Liver (tissue), 9 donors: ENCODE results near the gene GIT2. TPM values are rescaled to one million over a fixed set of nuclear protein-coding genes. Genes with fewer than 3 reads are reported as not detected.

Experiments
- DNase-seq: peaks from one replicate; pipeline ENCODE4 v3.0.0-alpha.2; 2017; ENCODE audit warnings: low spot score
- H3K27ac ChIP-seq, 2 donors: one replicate each; pipeline ENCODE4 v1.7.0; 2013; ENCODE audit warnings: inconsistent platforms in 2 of 2, low read length in 2 of 2, control low read depth in 1 of 2, low read depth in 1 of 2, mild to moderate bottlenecking in 1 of 2
- H3K27me3 ChIP-seq, 4 donors: one replicate each; pipeline versions ENCODE4 v1.6.1 to v1.7.0; 2013; ENCODE audit warnings: low read length in 3 of 4, inconsistent platforms in 1 of 4, mild to moderate bottlenecking in 1 of 4, moderate library complexity in 1 of 4; ENCODE audit not compliant: control insufficient read depth in 4 of 4, insufficient read depth in 4 of 4
- H3K36me3 ChIP-seq, 4 donors: one replicate each; pipeline versions ENCODE4 v1.6.1 to v1.7.0; 2013; ENCODE audit warnings: low read length in 3 of 4, mild to moderate bottlenecking in 3 of 4, low read depth in 1 of 4, moderate library complexity in 1 of 4; ENCODE audit not compliant: control insufficient read depth in 4 of 4, insufficient read depth in 3 of 4
- H3K4me1 ChIP-seq, 4 donors: one replicate each; pipeline versions ENCODE4 v1.6.1 to v1.7.0; 2013; ENCODE audit warnings: low read length in 3 of 4, mild to moderate bottlenecking in 3 of 4, moderate library complexity in 1 of 4; ENCODE audit not compliant: control insufficient read depth in 4 of 4, insufficient read depth in 4 of 4
- H3K4me3 ChIP-seq, 3 donors: one replicate each; pipeline versions ENCODE4 v1.6.1 to v1.7.0; 2013; ENCODE audit warnings: low read length in 3 of 3, control low read depth in 1 of 3, low read depth in 1 of 3, mild to moderate bottlenecking in 1 of 3
- H3K9ac ChIP-seq, 2 donors: one replicate each; pipeline ENCODE4 v1.7.0; 2013; ENCODE audit warnings: low read length in 2 of 2, mild to moderate bottlenecking in 2 of 2, moderate library complexity in 2 of 2, control low read depth in 1 of 2, low read depth in 1 of 2
- H3K9me3 ChIP-seq, 4 donors: one replicate each; pipeline versions ENCODE4 v1.6.1 to v1.7.0; 2013; ENCODE audit warnings: low read length in 3 of 4; ENCODE audit not compliant: control insufficient read depth in 4 of 4
- CTCF ChIP-seq: fragments of 150-350 bp; IDR thresholded peaks from 2 replicates; pipeline ENCODE4 v1.5.1; 2017; ENCODE audit warnings: improper control_type of control experiment, low read depth, low read length; ENCODE audit not compliant: missing input control
- EGR1 ChIP-seq, 2 donors: IDR thresholded peaks; 2 replicates each; pipeline ENCODE4 v1.6.1; 2016 to 2018; ENCODE audit warnings: antibody characterized with exemption in 2 of 2, low read depth in 2 of 2
- FOXA2 ChIP-seq: IDR thresholded peaks from 2 replicates; pipeline ENCODE4 v1.6.1; 2016; ENCODE audit warnings: antibody characterized with exemption
- GABPA ChIP-seq, 2 donors: IDR thresholded peaks in 1 of 2; conservative IDR thresholded peaks in 1 of 2; 2 replicates each; pipeline ENCODE4 v1.6.1; 2016; ENCODE audit warnings: antibody characterized with exemption in 2 of 2, mild to moderate bottlenecking in 1 of 2, moderate library complexity in 1 of 2
- HNF4A ChIP-seq, 2 donors: conservative IDR thresholded peaks; 2 replicates each; pipeline ENCODE4 v1.6.1; 2016; ENCODE audit warnings: antibody characterized with exemption in 2 of 2, mild to moderate bottlenecking in 2 of 2
- JUND ChIP-seq, 2 donors: IDR thresholded peaks; 2 replicates each; pipeline ENCODE4 v1.6.1; 2016; ENCODE audit warnings: antibody characterized with exemption in 2 of 2
- RAD21 ChIP-seq, 2 donors: IDR thresholded peaks; 2 replicates each; pipeline ENCODE4 v1.6.1; 2016; ENCODE audit warnings: antibody characterized with exemption in 2 of 2, mild to moderate bottlenecking in 2 of 2
- SP1 ChIP-seq: IDR thresholded peaks from 2 replicates; pipeline ENCODE4 v1.6.1; 2018; ENCODE audit warnings: antibody characterized with exemption, mild to moderate bottlenecking
- TAF1 ChIP-seq: conservative IDR thresholded peaks from 2 replicates; pipeline ENCODE4 v1.6.1; 2016; ENCODE audit warnings: antibody characterized with exemption, mild to moderate bottlenecking
- YY1 ChIP-seq: IDR thresholded peaks from 2 replicates; pipeline ENCODE4 v1.6.1; 2016; ENCODE audit warnings: antibody characterized with exemption, mild to moderate bottlenecking
- WGBS: extraction: QIAGEN DNeasy Blood & Tissue Kit; methylation state at CpG from one replicate; pipeline ENCODE4 v1.1.7; 2013; 5-methylcytosine and 5-hydroxymethylcytosine counted together
- polyA plus RNA-seq, 2 donors: library from polyadenylated mRNA; stranded (reverse) in 1 of 2; unstranded in 1 of 2; fragments of 200-250 nt in 1 of 2; fragments of >200 nt in 1 of 2; fragmentation: Nextera tagmentation in 1 of 2; extraction: Ambion mirVana in 1 of 2; gene quantifications; one replicate each; pipeline versions ENCODE4 v1.2.1 to v1.2.3, GENCODE V29; 2013 to 2015
- total RNA-seq, 2 donors: library from RNA; depleted of rRNA; stranded (reverse); fragments of >200 nt; gene quantifications; one replicate each; pipeline ENCODE4 v1.2.3, GENCODE V29; 2014
- TF ChIP-seq, protein P1 (sequence below): IDR thresholded peaks from 2 replicates; pipeline ENCODE4 v1.6.1; 2016; ENCODE audit warnings: antibody characterized with exemption
- donor health status: healthy.
- donor health status: healthy.
- donor health status: healthy.
- donor health status: healthy.
- donor health status: healthy.

GIT2 gene
- total and polyA plus RNA-seq, 4 donors = 6.7 to 30.4 (median 16.7) TPM

DNA sequence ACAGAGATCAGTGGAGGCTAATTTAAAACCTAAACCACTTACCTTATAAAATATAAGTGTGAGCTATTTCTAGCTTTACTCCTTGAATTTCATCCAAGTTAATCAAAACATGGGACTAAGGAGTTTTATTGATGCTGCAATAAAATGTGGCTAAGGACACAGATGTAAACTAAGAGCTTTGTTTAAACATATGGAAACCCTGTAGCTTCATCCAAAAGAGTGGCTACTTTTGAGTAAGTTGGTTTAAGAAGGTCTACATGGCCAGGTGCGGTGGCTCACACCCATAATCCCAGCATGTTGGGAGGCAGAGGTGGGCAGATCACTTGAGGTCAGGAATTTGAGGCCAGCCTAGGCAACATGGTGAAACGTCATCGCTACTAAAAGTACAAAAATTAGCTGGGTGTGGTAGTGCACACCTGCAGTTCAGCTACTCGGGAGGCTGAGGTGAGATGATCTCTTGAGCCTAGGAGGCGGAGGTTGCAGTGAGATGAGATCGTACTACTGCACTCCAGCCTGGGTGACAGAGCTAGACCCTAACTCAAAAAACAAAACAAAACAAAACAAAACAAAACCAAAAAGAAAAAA is 55.7 kb downstream of the GIT2 start (continued):
- no peak for TF ChIP-seq CTCF
- TF ChIP-seq JUND (IDR thresholded peaks at IDR 0.05) = no peak
- no peak for TF ChIP-seq SP1

DNA sequence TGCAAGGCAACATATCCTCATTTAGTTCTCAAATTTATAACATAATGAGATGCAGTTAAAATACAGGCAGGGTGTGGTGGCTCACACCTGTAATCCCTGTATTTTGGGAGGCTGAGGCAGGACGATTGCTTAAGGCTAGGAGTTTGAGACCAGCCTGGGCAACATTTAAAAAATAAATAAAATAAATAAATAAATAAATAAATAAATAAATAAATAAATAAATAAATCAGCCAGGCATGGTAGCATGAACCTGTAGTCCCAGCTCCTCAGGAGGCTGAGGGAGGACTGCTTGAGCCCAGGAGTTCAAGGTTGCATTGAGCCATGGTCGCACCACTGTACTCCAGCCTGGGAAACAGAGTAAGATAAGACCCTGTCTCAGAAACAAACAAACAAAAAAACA is 56.7 kb downstream of the GIT2 start:
- Histone ChIP-seq H3K9me3 (no peaks in the 10 kb centered on the region), H3K27ac (no peak overlapping the region), H3K27me3 (no peaks in the 10 kb centered on the region), H3K9ac (no peak overlapping the region), H3K36me3 (peaks cover 3 to 28% (median 23%) of the 10 kb centered on the region in 4 donors), H3K4me1 (peaks cover 0 to 2% (median 0%) of the 10 kb centered on the region in 4 donors), H3K4me3 (no peak overlapping the region)
- TF ChIP-seq EGR1 (IDR thresholded peaks at IDR 0.05; ENCODE audit: low read depth in 2 of 2) (peak in 1 of 2 donors; percentile 19), FOXA2 (no peak)
- no peak for DNase-seq
- 93% methylated on average over 2 of the region's 2 CpGs for WGBS

DNA sequence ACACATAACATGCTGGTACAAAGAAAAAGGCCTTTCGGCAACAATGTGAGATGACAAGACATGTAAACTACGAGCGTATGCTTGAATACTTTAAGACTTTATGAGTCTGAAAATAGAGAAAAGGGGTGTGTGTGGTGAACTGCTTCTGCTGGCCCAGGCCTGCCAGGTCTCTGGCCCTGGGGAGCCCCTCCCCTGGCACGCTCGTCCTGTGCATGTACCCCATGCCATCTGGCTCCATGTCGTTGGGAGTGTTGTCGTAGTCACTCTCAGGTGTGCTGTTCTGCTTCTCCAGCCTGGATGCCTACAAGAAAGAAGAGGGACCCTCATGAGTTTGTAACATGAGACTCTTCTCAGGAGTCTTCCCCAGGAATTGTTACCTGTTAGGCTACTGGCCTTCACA is 57.2 kb downstream of the GIT2 start:
- TF ChIP-seq GABPA (IDR thresholded peaks at IDR 0.05 in 1 of 2, conservative IDR thresholded peaks at IDR 0.05 in 1 of 2) = no peak
- TF ChIP-seq TAF1 = no peak
- no peak overlapping the region for H3K27ac ChIP-seq
- 98% methylated on average over 7 of the region's 7 CpGs for WGBS

DNA sequence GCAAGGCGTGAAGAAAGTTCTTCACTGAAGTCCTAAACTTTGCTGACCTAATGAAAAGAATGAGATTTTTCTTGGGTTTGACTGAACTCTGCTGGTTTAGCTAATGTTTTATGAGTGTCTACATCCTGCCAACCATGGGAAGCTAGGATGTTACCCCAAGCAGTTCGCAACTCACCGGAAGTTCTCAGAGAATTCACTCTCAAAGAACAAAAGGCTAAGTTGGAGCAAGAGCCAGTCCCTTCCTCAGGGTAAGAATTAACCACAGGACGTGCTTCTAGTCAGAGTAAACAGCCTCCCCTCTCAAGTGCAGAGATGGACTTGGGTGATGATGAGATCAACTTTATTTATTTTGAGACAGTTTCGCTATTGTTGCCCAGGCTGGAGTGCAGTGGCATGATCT is 58.8 kb downstream of the GIT2 start:
- peak overlapping the region; percentile 19 to 29 for H3K27ac ChIP-seq

More for the DNA sequence above, 57.2 kb downstream of the GIT2 start:
- Histone ChIP-seq H3K9ac (no peak overlapping the region), H3K4me1 (no peaks in the 10 kb centered on the region), H3K9me3 (no peaks in the 10 kb centered on the region), H3K36me3 (peaks cover 2 to 33% (median 24%) of the 10 kb centered on the region in 4 donors), H3K4me3 (no peak overlapping the region), H3K27me3 (no peaks in the 10 kb centered on the region)
- DNase-seq = no peak

GRCh38 chr12:109934026-109934425 is 62.1 kb downstream of the GIT2 start:
- Histone ChIP-seq H3K27ac (no peak overlapping the region), H3K4me1 (no peaks in the 10 kb centered on the region), H3K36me3 (peaks cover 9 to 69% (median 50%) of the 10 kb centered on the region in 4 donors), H3K27me3 (no peaks in the 10 kb centered on the region), H3K9me3 (no peaks in the 10 kb centered on the region), H3K4me3 (no peak overlapping the region), H3K9ac (no peak overlapping the region)
- TF ChIP-seq HNF4A (conservative IDR thresholded peaks at IDR 0.05) (no peak), RAD21 (IDR thresholded peaks at IDR 0.05) (peak; percentile 72 to 84), CTCF (peak; percentile 47)
- TF ChIP-seq, protein P1, sequence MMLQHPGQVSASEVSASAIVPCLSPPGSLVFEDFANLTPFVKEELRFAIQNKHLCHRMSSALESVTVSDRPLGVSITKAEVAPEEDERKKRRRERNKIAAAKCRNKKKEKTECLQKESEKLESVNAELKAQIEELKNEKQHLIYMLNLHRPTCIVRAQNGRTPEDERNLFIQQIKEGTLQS = no peak
- no peak for DNase-seq
- WGBS = 67% methylated on average over 5 of the region's 5 CpGs

More for the DNA sequence above, 58.8 kb downstream of the GIT2 start:
- no peak overlapping the region for H3K4me3 ChIP-seq
- no peaks in the 10 kb centered on the region for H3K9me3 ChIP-seq
- WGBS = 86% methylated on average over 5 of the region's 5 CpGs
- H3K36me3 ChIP-seq = peaks cover 4 to 45% (median 33%) of the 10 kb centered on the region in 4 donors
- H3K4me1 ChIP-seq = no peaks in the 10 kb centered on the region
- DNase-seq = no peak
- no peak overlapping the region for H3K9ac ChIP-seq
- no peaks in the 10 kb centered on the region for H3K27me3 ChIP-seq
- TF ChIP-seq YY1 (no peak), GABPA (IDR thresholded peaks at IDR 0.05 in 1 of 2, conservative IDR thresholded peaks at IDR 0.05 in 1 of 2) (peak; percentile 22 to 29)
